Measurements from ENCODE around the gene DYNC1I1.

DNA sequence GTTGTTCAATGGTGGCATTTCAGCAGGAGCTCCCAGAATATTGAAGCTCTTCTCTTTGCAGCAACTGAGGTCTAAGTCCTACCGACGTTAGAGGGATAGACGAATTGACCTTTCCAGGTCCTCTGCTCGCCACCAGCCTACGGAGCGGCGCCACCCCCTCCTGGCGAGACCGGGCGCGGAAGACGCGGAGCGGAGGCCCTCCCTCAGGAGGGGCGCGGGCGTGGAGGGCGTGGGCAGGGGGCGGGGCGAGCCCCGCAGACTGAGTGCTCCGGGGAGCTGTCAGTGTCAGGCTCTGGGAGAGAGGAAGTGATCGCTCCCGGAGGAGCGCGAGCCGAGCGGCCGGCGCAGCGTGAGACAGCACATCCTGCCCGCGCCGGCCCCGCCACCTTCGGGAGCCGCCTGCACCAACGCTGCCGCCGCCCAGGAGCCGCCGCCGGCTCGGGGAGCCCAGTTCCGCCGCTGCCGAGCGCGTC is at the start of gene DYNC1I1:
- TF ChIP-seq, protein P1, sequence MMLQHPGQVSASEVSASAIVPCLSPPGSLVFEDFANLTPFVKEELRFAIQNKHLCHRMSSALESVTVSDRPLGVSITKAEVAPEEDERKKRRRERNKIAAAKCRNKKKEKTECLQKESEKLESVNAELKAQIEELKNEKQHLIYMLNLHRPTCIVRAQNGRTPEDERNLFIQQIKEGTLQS (IDR thresholded peaks at IDR 0.05) = no peak
- TF ChIP-seq, protein P2, sequence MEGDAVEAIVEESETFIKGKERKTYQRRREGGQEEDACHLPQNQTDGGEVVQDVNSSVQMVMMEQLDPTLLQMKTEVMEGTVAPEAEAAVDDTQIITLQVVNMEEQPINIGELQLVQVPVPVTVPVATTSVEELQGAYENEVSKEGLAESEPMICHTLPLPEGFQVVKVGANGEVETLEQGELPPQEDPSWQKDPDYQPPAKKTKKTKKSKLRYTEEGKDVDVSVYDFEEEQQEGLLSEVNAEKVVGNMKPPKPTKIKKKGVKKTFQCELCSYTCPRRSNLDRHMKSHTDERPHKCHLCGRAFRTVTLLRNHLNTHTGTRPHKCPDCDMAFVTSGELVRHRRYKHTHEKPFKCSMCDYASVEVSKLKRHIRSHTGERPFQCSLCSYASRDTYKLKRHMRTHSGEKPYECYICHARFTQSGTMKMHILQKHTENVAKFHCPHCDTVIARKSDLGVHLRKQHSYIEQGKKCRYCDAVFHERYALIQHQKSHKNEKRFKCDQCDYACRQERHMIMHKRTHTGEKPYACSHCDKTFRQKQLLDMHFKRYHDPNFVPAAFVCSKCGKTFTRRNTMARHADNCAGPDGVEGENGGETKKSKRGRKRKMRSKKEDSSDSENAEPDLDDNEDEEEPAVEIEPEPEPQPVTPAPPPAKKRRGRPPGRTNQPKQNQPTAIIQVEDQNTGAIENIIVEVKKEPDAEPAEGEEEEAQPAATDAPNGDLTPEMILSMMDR (IDR thresholded peaks at IDR 0.05; ENCODE audit: low read depth, low read length, missing input control) = no peak
- TF ChIP-seq GABPA (IDR thresholded peaks at IDR 0.05 in 1 of 2, conservative IDR thresholded peaks at IDR 0.05 in 1 of 2) = no peak
- TF ChIP-seq, protein P3, sequence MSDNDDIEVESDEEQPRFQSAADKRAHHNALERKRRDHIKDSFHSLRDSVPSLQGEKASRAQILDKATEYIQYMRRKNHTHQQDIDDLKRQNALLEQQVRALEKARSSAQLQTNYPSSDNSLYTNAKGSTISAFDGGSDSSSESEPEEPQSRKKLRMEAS (IDR thresholded peaks at IDR 0.05) = no peak
- TF ChIP-seq EGR1 (IDR thresholded peaks at IDR 0.05; ENCODE audit: low read depth in 2 of 2) = no peak
- TF ChIP-seq, protein P4, sequence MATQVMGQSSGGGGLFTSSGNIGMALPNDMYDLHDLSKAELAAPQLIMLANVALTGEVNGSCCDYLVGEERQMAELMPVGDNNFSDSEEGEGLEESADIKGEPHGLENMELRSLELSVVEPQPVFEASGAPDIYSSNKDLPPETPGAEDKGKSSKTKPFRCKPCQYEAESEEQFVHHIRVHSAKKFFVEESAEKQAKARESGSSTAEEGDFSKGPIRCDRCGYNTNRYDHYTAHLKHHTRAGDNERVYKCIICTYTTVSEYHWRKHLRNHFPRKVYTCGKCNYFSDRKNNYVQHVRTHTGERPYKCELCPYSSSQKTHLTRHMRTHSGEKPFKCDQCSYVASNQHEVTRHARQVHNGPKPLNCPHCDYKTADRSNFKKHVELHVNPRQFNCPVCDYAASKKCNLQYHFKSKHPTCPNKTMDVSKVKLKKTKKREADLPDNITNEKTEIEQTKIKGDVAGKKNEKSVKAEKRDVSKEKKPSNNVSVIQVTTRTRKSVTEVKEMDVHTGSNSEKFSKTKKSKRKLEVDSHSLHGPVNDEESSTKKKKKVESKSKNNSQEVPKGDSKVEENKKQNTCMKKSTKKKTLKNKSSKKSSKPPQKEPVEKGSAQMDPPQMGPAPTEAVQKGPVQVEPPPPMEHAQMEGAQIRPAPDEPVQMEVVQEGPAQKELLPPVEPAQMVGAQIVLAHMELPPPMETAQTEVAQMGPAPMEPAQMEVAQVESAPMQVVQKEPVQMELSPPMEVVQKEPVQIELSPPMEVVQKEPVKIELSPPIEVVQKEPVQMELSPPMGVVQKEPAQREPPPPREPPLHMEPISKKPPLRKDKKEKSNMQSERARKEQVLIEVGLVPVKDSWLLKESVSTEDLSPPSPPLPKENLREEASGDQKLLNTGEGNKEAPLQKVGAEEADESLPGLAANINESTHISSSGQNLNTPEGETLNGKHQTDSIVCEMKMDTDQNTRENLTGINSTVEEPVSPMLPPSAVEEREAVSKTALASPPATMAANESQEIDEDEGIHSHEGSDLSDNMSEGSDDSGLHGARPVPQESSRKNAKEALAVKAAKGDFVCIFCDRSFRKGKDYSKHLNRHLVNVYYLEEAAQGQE (IDR thresholded peaks at IDR 0.05) = no peak
- no peak for TF ChIP-seq YY1 (IDR thresholded peaks at IDR 0.05)
- TF ChIP-seq TAF1 (conservative IDR thresholded peaks at IDR 0.05) = no peak
- TF ChIP-seq RAD21 (IDR thresholded peaks at IDR 0.05) = no peak
- no peak for TF ChIP-seq FOXA1 (IDR thresholded peaks at IDR 0.05)
